GM12891 (cell line): ENCODE data around the gene GATA5.

Source experiments
- POLR2A ChIP-seq: IDR thresholded peaks from 2 replicates; pipeline ENCODE4 v1.6.1; 2011; ENCODE audit warnings: low read depth, low read length, control low read depth
- POLR2AphosphoS5 ChIP-seq: IDR thresholded peaks from 2 replicates; pipeline ENCODE4 v1.6.1; 2011; ENCODE audit warnings: low read depth, low read length, control low read depth
- TAF1 ChIP-seq: IDR thresholded peaks from 2 replicates; pipeline ENCODE4 v1.6.1; 2011; ENCODE audit warnings: low read depth, low read length, control low read depth

GRCh38 chr20:62473717-62474603 is 1.8 kb downstream of the GATA5 start:
- TF ChIP-seq POLR2A, result no peak
- no peak for TF ChIP-seq POLR2AphosphoS5
- TF ChIP-seq TAF1, result no peak
